ENCODE data around the gene NSD1.

Gene NSD1

GRCh38 chr5:177269232-177269895 is 135.8 kb downstream of the NSD1 start:
- Histone ChIP-seq H3K9ac (ENCODE audit: low read depth, low read length) (no peak overlapping the region), H3K4me3 (ENCODE audit: low read length) (no peak overlapping the region), H3K4me1 (ENCODE audit: insufficient read depth, low read length) (no peaks in the 10 kb centered on the region), H3K36me3 (ENCODE audit: insufficient read depth, low read length) (peaks cover 97% of the 10 kb centered on the region), H3K27me3 (ENCODE audit: insufficient read depth, low read length) (no peaks in the 10 kb centered on the region), H3K9me3 (ENCODE audit: insufficient read depth, low read depth, low read length) (no peaks in the 10 kb centered on the region), H3K27ac (ENCODE audit: low read depth, low read length) (no peak overlapping the region)
- 97% methylated on average over 7 of the region's 7 CpGs for WGBS

DNA sequence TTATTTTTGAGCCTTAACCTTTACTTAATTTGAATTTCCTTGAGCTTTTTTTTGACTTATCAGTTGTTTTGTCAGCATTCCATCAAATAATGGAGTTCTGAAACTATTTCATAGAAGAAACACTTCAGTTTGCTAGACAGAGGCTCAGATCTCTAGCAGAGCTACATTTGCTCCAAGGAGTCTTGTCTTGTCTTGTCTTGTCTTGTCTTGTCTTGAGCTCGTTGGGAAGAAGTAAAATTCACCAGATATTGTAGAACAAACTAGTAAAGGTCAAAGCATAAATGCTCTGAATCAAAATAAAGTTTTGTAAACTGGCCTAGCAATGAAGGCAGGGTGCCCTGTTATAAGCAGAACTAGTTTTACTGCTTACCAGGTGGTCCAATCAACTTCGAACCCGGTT is 136.4 kb downstream of the NSD1 start:
- H3K9ac ChIP-seq (ENCODE audit: low read depth, low read length), result no peak overlapping the region
- H3K9me3 ChIP-seq (ENCODE audit: insufficient read depth, low read depth, low read length), result no peaks in the 10 kb centered on the region
- WGBS, result 94% methylated on average over 3 of the region's 3 CpGs
- H3K4me3 ChIP-seq (ENCODE audit: low read length), result no peak overlapping the region
- no peaks in the 10 kb centered on the region for H3K4me1 ChIP-seq (ENCODE audit: insufficient read depth, low read length)
- H3K36me3 ChIP-seq (ENCODE audit: insufficient read depth, low read length), result peaks cover 97% of the 10 kb centered on the region
- H3K27ac ChIP-seq (ENCODE audit: low read depth, low read length), result no peak overlapping the region
- no peaks in the 10 kb centered on the region for H3K27me3 ChIP-seq (ENCODE audit: insufficient read depth, low read length)

GRCh38 chr5:177270653-177271052 is 137.1 kb downstream of the NSD1 start:
- H3K9me3 ChIP-seq (ENCODE audit: insufficient read depth, low read depth, low read length), result no peaks in the 10 kb centered on the region
- H3K36me3 ChIP-seq (ENCODE audit: insufficient read depth, low read length), result peaks cover 97% of the 10 kb centered on the region
- no peak overlapping the region for H3K9ac ChIP-seq (ENCODE audit: low read depth, low read length)
- no peaks in the 10 kb centered on the region for H3K27me3 ChIP-seq (ENCODE audit: insufficient read depth, low read length)
- no peak overlapping the region for H3K27ac ChIP-seq (ENCODE audit: low read depth, low read length)
- 93% methylated on average over 3 of the region's 3 CpGs for WGBS
- H3K4me1 ChIP-seq (ENCODE audit: insufficient read depth, low read length), result no peaks in the 10 kb centered on the region
- no peak overlapping the region for H3K4me3 ChIP-seq (ENCODE audit: low read length)

GRCh38 chr5:177271113-177271512 is 137.5 kb downstream of the NSD1 start:
- Histone ChIP-seq H3K9ac (ENCODE audit: low read depth, low read length) (no peak overlapping the region), H3K4me1 (ENCODE audit: insufficient read depth, low read length) (no peaks in the 10 kb centered on the region), H3K4me3 (ENCODE audit: low read length) (no peak overlapping the region), H3K36me3 (ENCODE audit: insufficient read depth, low read length) (peaks cover 97% of the 10 kb centered on the region), H3K27ac (ENCODE audit: low read depth, low read length) (no peak overlapping the region), H3K9me3 (ENCODE audit: insufficient read depth, low read depth, low read length) (no peaks in the 10 kb centered on the region), H3K27me3 (ENCODE audit: insufficient read depth, low read length) (no peaks in the 10 kb centered on the region)
- WGBS, result 94% methylated on average over 4 of the region's 4 CpGs

DNA sequence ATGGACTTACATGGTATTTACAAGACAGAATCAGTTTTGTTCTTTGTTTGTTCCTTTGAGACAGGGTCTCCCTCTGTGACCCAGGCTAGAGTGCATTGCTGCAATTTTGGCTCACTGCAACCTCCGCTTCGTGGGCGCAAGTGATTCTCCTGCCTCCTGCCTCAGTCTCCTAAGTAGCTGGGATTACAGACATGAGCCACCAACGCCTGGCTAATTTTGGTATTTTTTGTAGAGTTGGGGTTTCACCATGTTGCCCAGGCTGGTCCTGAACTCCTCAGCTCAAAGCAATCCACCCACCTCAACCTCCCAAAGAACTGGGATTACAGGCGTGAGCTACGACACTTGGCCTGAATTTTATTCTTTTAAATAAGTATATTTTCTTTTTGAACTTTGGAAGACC is 142.3 kb downstream of the NSD1 start:
- no peaks in the 10 kb centered on the region for H3K4me1 ChIP-seq (ENCODE audit: insufficient read depth, low read length)
- no peaks in the 10 kb centered on the region for H3K27me3 ChIP-seq (ENCODE audit: insufficient read depth, low read length)
- peaks cover 94% of the 10 kb centered on the region for H3K36me3 ChIP-seq (ENCODE audit: insufficient read depth, low read length)
- 95% methylated on average over 3 of the region's 6 CpGs for WGBS
- no peaks in the 10 kb centered on the region for H3K9me3 ChIP-seq (ENCODE audit: insufficient read depth, low read depth, low read length)
- H3K27ac ChIP-seq (ENCODE audit: low read depth, low read length), result no peak overlapping the region
- no peak overlapping the region for H3K9ac ChIP-seq (ENCODE audit: low read depth, low read length)
- no peak overlapping the region for H3K4me3 ChIP-seq (ENCODE audit: low read length)

GRCh38 chr5:177276886-177277285 is 143.3 kb downstream of the NSD1 start:
- no peak overlapping the region for H3K27ac ChIP-seq (ENCODE audit: low read depth, low read length)
- H3K27me3 ChIP-seq (ENCODE audit: insufficient read depth, low read length), result no peaks in the 10 kb centered on the region
- H3K4me1 ChIP-seq (ENCODE audit: insufficient read depth, low read length), result no peaks in the 10 kb centered on the region
- peaks cover 94% of the 10 kb centered on the region for H3K36me3 ChIP-seq (ENCODE audit: insufficient read depth, low read length)
- WGBS, result 100% methylated on average over 1 of the region's 1 CpG
- H3K9me3 ChIP-seq (ENCODE audit: insufficient read depth, low read depth, low read length), result no peaks in the 10 kb centered on the region
- no peak overlapping the region for H3K4me3 ChIP-seq (ENCODE audit: low read length)
- no peak overlapping the region for H3K9ac ChIP-seq (ENCODE audit: low read depth, low read length)

DNA sequence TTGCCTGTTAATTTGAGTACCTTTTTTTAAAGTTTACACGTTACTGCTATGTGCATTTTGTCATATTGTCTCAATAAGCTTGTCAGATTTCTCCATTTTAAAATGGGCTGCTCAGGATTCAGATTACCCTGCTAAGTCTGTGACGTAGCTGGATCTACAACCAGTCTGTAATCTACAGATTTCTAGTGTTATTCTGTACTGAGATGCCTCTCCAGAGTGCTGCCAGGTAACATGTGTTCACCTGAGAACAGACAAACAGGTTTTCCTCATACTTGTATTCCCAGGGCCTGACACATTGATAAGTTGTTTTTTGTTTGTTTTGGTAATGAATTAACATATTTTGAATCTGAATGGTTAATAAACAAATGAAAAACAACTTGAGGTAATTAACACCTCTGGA is 154.6 kb downstream of the NSD1 start:
- no peak overlapping the region for H3K27ac ChIP-seq (ENCODE audit: low read depth, low read length)
- WGBS, result 94% methylated on average over 2 of the region's 2 CpGs
- no peak overlapping the region for H3K9ac ChIP-seq (ENCODE audit: low read depth, low read length)
- H3K36me3 ChIP-seq (ENCODE audit: insufficient read depth, low read length), result peaks cover 92% of the 10 kb centered on the region
- H3K4me3 ChIP-seq (ENCODE audit: low read length), result no peak overlapping the region
- no peaks in the 10 kb centered on the region for H3K4me1 ChIP-seq (ENCODE audit: insufficient read depth, low read length)
- H3K27me3 ChIP-seq (ENCODE audit: insufficient read depth, low read length), result no peaks in the 10 kb centered on the region
- H3K9me3 ChIP-seq (ENCODE audit: insufficient read depth, low read depth, low read length), result no peaks in the 10 kb centered on the region

DNA sequence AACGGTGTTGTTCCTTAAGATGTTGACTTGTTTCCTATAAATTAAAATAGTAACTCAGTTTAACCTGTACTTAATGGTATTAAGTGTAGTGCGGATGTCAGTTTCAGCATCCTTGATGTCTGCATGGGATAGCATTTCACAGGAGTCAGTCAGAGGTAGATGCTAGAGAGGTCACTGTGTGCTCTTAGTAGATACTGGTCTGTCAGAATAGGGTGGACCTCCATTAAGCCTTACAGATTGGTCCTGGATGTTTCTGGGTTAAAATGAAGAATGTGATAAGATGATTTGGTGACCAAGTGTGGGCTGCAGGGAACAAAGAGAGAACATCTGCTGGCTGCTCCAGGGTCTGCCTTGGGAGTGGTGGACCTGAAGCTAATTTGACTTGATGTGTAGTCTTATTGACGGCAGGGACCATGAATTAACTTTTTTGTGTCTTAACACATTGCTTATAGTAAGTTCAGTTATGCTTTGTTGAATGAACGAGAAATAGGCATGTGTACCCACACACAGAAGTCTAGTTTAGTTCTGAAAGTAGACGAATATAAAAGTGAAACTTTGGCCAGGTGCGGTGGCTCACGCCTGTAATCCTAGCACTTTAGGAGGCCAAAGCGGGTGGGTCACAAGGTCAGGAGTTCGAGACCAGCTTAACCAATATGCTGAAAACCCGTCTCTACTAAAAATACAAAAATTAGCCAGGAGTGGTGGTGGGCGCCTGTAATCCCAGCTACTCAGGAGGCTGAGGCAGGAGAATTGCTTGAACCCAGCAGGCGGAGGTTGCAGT is 157.4 kb downstream of the NSD1 start:
- Histone ChIP-seq H3K27ac (ENCODE audit: low read depth, low read length) (no peak overlapping the region), H3K4me1 (ENCODE audit: insufficient read depth, low read length) (no peaks in the 10 kb centered on the region), H3K9ac (ENCODE audit: low read depth, low read length) (no peak overlapping the region), H3K9me3 (ENCODE audit: insufficient read depth, low read depth, low read length) (no peaks in the 10 kb centered on the region), H3K27me3 (ENCODE audit: insufficient read depth, low read length) (no peaks in the 10 kb centered on the region), H3K36me3 (ENCODE audit: insufficient read depth, low read length) (peaks cover 95% of the 10 kb centered on the region), H3K4me3 (ENCODE audit: low read length) (no peak overlapping the region)
- 96% methylated on average over 12 of the region's 12 CpGs for WGBS

DNA sequence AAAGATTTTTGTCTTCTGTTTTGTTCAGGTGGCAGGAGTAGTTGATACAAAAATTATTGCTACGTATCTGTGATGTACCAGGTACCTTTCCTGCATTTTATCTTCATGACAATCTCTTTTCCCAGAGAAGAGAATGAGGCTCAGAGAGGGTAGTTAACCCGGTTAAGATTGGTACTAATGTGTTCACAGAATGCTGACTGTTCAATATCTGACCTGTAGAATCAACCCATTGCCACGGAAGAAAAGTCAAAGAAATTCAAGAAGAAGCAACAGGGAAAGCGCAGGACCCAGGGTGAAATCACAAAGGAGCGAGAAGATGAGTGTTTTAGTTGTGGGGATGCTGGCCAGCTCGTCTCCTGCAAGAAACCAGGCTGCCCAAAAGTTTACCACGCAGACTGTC is 158.2 kb downstream of the NSD1 start:
- WGBS, result 93% methylated on average over 7 of the region's 7 CpGs
- Histone ChIP-seq H3K27me3 (ENCODE audit: insufficient read depth, low read length) (no peaks in the 10 kb centered on the region), H3K4me3 (ENCODE audit: low read length) (no peak overlapping the region), H3K27ac (ENCODE audit: low read depth, low read length) (no peak overlapping the region), H3K9me3 (ENCODE audit: insufficient read depth, low read depth, low read length) (no peaks in the 10 kb centered on the region), H3K9ac (ENCODE audit: low read depth, low read length) (no peak overlapping the region), H3K4me1 (ENCODE audit: insufficient read depth, low read length) (no peaks in the 10 kb centered on the region), H3K36me3 (ENCODE audit: insufficient read depth, low read length) (peaks cover 95% of the 10 kb centered on the region)

- Histone ChIP-seq H3K36me3 (ENCODE audit: insufficient read depth, low read length) (peaks cover 84% of the 10 kb centered on the region), H3K9me3 (ENCODE audit: insufficient read depth, low read depth, low read length) (no peaks in the 10 kb centered on the region), H3K4me3 (ENCODE audit: low read length) (no peak overlapping the region), H3K4me1 (ENCODE audit: insufficient read depth, low read length) (peaks cover 17% of the 10 kb centered on the region), H3K27ac (ENCODE audit: low read depth, low read length) (no peak overlapping the region), H3K27me3 (ENCODE audit: insufficient read depth, low read length) (no peaks in the 10 kb centered on the region), H3K9ac (ENCODE audit: low read depth, low read length) (no peak overlapping the region)
- WGBS, result 97% methylated on average over 12 of the region's 12 CpGs
These were observed 160.4 kb downstream of the NSD1 start for GRCh38 chr5:177293819-177294581.

GRCh38 chr5:177294632-177295031 is 161.1 kb downstream of the NSD1 start:
- Histone ChIP-seq H3K27me3 (ENCODE audit: insufficient read depth, low read length) (no peaks in the 10 kb centered on the region), H3K9me3 (ENCODE audit: insufficient read depth, low read depth, low read length) (no peaks in the 10 kb centered on the region), H3K36me3 (ENCODE audit: insufficient read depth, low read length) (peaks cover 81% of the 10 kb centered on the region), H3K9ac (ENCODE audit: low read depth, low read length) (no peak overlapping the region), H3K4me3 (ENCODE audit: low read length) (no peak overlapping the region), H3K4me1 (ENCODE audit: insufficient read depth, low read length) (peaks cover 18% of the 10 kb centered on the region), H3K27ac (ENCODE audit: low read depth, low read length) (no peak overlapping the region)
- WGBS, result 98% methylated on average over 3 of the region's 3 CpGs

Data from HUES64 (cell line).